Uterus (tissue), 2 donors: Measurements from ENCODE around the gene TUBGCP5.
A peak's percentile ranks its signal among the peaks of the same experiment; 100 is the strongest.

ENCODE experiments used
- CTCF ChIP-seq, 4 experiments: fragments of 200-600 bp in 2 of 4; fragments of 450-650 bp in 2 of 4; sonication (generic) in 2 of 4; IDR thresholded peaks; one replicate each; pipeline ENCODE4 v1.5.1; 2016 to 2019; ENCODE audit warnings: antibody characterized with exemption in 4 of 4, mild to moderate bottlenecking in 2 of 4, moderate library complexity in 1 of 4
- POLR2A ChIP-seq, 2 donors: fragments of 450-650 bp; IDR thresholded peaks; one replicate each; pipeline ENCODE4 v1.6.1; 2016; ENCODE audit warnings: antibody characterized with exemption in 2 of 2, mild to moderate bottlenecking in 1 of 2, moderate library complexity in 1 of 2

- peak; percentile 52 to 88 for TF ChIP-seq POLR2A (IDR thresholded peaks at IDR 0.05)
- peak; percentile 30 to 77 (median 64) for TF ChIP-seq CTCF (IDR thresholded peaks at IDR 0.05)
Observed at GRCh38 chr15:23039143-23039916, at the start of gene TUBGCP5.
